ENCODE measurements around the gene ANXA3.

- TF ChIP-seq EZH2 (IDR thresholded peaks at IDR 0.05; ENCODE audit: borderline replicate concordance, low read depth, low read length, severe bottlenecking) (no peak), CTCF (IDR thresholded peaks at IDR 0.05; ENCODE audit: extremely low read depth in 1 of 2, insufficient read depth in 1 of 2, low read depth in 1 of 2, low read length in 2 of 2) (no peak), MYC (IDR thresholded peaks at IDR 0.05; ENCODE audit: low read depth, low read length) (no peak), POLR2AphosphoS5 (IDR thresholded peaks at IDR 0.05; ENCODE audit: insufficient read depth, low read depth, low read length) (no peak), POLR2A (IDR thresholded peaks at IDR 0.05; ENCODE audit: low read depth, low read length) (no peak), GATA2 (IDR thresholded peaks at IDR 0.05; ENCODE audit: insufficient read depth, insufficient read length, low read depth, low read length) (no peak)
These were observed 42.5 kb upstream of the ANXA3 start for GRCh38 chr4:78509043-78509442.
